C4-2B (cell line): ENCODE results near the gene CECR2.

ENCODE experiments used
- CTCF ChIP-seq: fragments of 450-650 bp; conservative IDR thresholded peaks from 2 replicates; pipeline ENCODE4 v1.5.1; 2017; ENCODE audit warnings: mild to moderate bottlenecking
- ZFX ChIP-seq: fragments of 450-650 bp; IDR thresholded peaks from 2 replicates; pipeline ENCODE4 v1.6.1; 2017

GRCh38 chr22:17597217-17597616 is 228.0 kb downstream of the CECR2 start:
- TF ChIP-seq CTCF (no peak), ZFX (no peak)
